Measurements from ENCODE around the gene TRIM2. TPM values are rescaled to one million over a fixed set of nuclear protein-coding genes. Genes with fewer than 3 reads are reported as not detected.

The TRIM2 gene
- total and polyA plus RNA-seq, 2 donors (not counting 1 experiment from before 2014, with no cell fraction given), result 39.6 to 90.8 TPM

GRCh38 chr4:153269218-153269990 is 65.2 kb downstream of the TRIM2 start:
- H3K4me2 ChIP-seq (ENCODE audit: extremely low read depth, insufficient read depth, low read length), result no peak overlapping the region
- no peaks in the 10 kb centered on the region for H3K4me1 ChIP-seq (ENCODE audit: control insufficient read depth, extremely low read depth, insufficient read depth, low read length)
- H3K27ac ChIP-seq (ENCODE audit: insufficient read depth, low read length), result no peak overlapping the region
- no peak overlapping the region for H3K9ac ChIP-seq (ENCODE audit: insufficient read depth, low read length)
- TF ChIP-seq CTCF (conservative IDR thresholded peaks at IDR 0.05 in 1 of 2, IDR thresholded peaks at IDR 0.05 in 1 of 2; ENCODE audit: low read depth in 1 of 2, low read length in 2 of 2) (no peak), EZH2 (IDR thresholded peaks at IDR 0.05; ENCODE audit: low read length, missing control alignments) (no peak)
- H3K36me3 ChIP-seq (ENCODE audit: control insufficient read depth, insufficient read depth, low read length), result no peaks in the 10 kb centered on the region
- no peak overlapping the region for H3K4me3 ChIP-seq (replicated peaks in 1 of 4; ENCODE audit: control extremely low read depth in 1 of 4, insufficient read depth in 1 of 4, low read depth in 3 of 4, low read length in 4 of 4)
- H3K79me2 ChIP-seq (ENCODE audit: control insufficient read depth, insufficient read depth, low read length), result peaks cover 2% of the 10 kb centered on the region
- no peak overlapping the region for H2AFZ ChIP-seq (ENCODE audit: low read length)
- no peaks in the 10 kb centered on the region for H4K20me1 ChIP-seq (ENCODE audit: control insufficient read depth, extremely low read depth, insufficient read depth, low read length)
- no peak for DNase-seq (ENCODE audit: low read depth in 2 of 2)
- H3K9me3 ChIP-seq (ENCODE audit: control insufficient read depth, insufficient read depth, low read depth, low read length), result no peaks in the 10 kb centered on the region
- H3K27me3 ChIP-seq (ENCODE audit: control insufficient read depth, insufficient read depth, low read length), result no peaks in the 10 kb centered on the region

- Histone ChIP-seq H2AFZ (ENCODE audit: low read length) (no peak overlapping the region), H3K4me2 (ENCODE audit: extremely low read depth, insufficient read depth, low read length) (no peak overlapping the region), H3K9me3 (ENCODE audit: control insufficient read depth, insufficient read depth, low read depth, low read length) (no peaks in the 10 kb centered on the region), H4K20me1 (ENCODE audit: control insufficient read depth, extremely low read depth, insufficient read depth, low read length) (no peaks in the 10 kb centered on the region), H3K4me1 (ENCODE audit: control insufficient read depth, extremely low read depth, insufficient read depth, low read length) (no peaks in the 10 kb centered on the region), H3K27ac (ENCODE audit: insufficient read depth, low read length) (no peak overlapping the region), H3K36me3 (ENCODE audit: control insufficient read depth, insufficient read depth, low read length) (no peaks in the 10 kb centered on the region), H3K79me2 (ENCODE audit: control insufficient read depth, insufficient read depth, low read length) (peaks cover 2% of the 10 kb centered on the region), H3K4me3 (replicated peaks in 1 of 4; ENCODE audit: control extremely low read depth in 1 of 4, insufficient read depth in 1 of 4, low read depth in 3 of 4, low read length in 4 of 4) (no peak overlapping the region), H3K27me3 (ENCODE audit: control insufficient read depth, insufficient read depth, low read length) (no peaks in the 10 kb centered on the region), H3K9ac (ENCODE audit: insufficient read depth, low read length) (no peak overlapping the region)
- TF ChIP-seq EZH2 (IDR thresholded peaks at IDR 0.05; ENCODE audit: low read length, missing control alignments) (no peak), CTCF (conservative IDR thresholded peaks at IDR 0.05 in 1 of 2, IDR thresholded peaks at IDR 0.05 in 1 of 2; ENCODE audit: low read depth in 1 of 2, low read length in 2 of 2) (no peak)
- DNase-seq (ENCODE audit: low read depth in 2 of 2), result no peak
Observed at GRCh38 chr4:153270361-153270760, 66.1 kb downstream of the TRIM2 start.

- no peak for DNase-seq (ENCODE audit: low read depth in 2 of 2)
- Histone ChIP-seq H2AFZ (ENCODE audit: low read length) (no peak overlapping the region), H3K9me3 (ENCODE audit: control insufficient read depth, insufficient read depth, low read depth, low read length) (no peaks in the 10 kb centered on the region), H3K79me2 (ENCODE audit: control insufficient read depth, insufficient read depth, low read length) (peaks cover 2% of the 10 kb centered on the region), H3K9ac (ENCODE audit: insufficient read depth, low read length) (no peak overlapping the region), H4K20me1 (ENCODE audit: control insufficient read depth, extremely low read depth, insufficient read depth, low read length) (no peaks in the 10 kb centered on the region), H3K4me1 (ENCODE audit: control insufficient read depth, extremely low read depth, insufficient read depth, low read length) (no peaks in the 10 kb centered on the region), H3K4me3 (replicated peaks in 1 of 4; ENCODE audit: control extremely low read depth in 1 of 4, insufficient read depth in 1 of 4, low read depth in 3 of 4, low read length in 4 of 4) (no peak overlapping the region), H3K27ac (ENCODE audit: insufficient read depth, low read length) (no peak overlapping the region), H3K27me3 (ENCODE audit: control insufficient read depth, insufficient read depth, low read length) (no peaks in the 10 kb centered on the region), H3K4me2 (ENCODE audit: extremely low read depth, insufficient read depth, low read length) (no peak overlapping the region), H3K36me3 (ENCODE audit: control insufficient read depth, insufficient read depth, low read length) (no peaks in the 10 kb centered on the region)
- TF ChIP-seq CTCF (conservative IDR thresholded peaks at IDR 0.05 in 1 of 2, IDR thresholded peaks at IDR 0.05 in 1 of 2; ENCODE audit: low read depth in 1 of 2, low read length in 2 of 2) (no peak), EZH2 (IDR thresholded peaks at IDR 0.05; ENCODE audit: low read length, missing control alignments) (no peak)
Observed at GRCh38 chr4:153271820-153272219, 67.6 kb downstream of the TRIM2 start.
